PFSK-1 (cell line): ENCODE data around the gene TMEM170B.
A peak's percentile ranks its signal among the peaks of the same experiment; 100 is the strongest.

Experiments used
- FOXP2 ChIP-seq: optimal IDR thresholded peaks from 2 replicates; pipeline ENCODE3; 2011; ENCODE audit warnings: borderline replicate concordance, control low read depth, inconsistent platforms; ENCODE audit not compliant: insufficient read depth; ENCODE audit errors: extremely low read length, extremely low read depth
- POLR2AphosphoS5 ChIP-seq: IDR thresholded peaks from 2 replicates; pipeline ENCODE4 v1.6.1; 2012; ENCODE audit warnings: low read depth, mild to moderate bottlenecking, control low read depth, low read length, moderate library complexity
- SIN3A ChIP-seq: IDR thresholded peaks from 2 replicates; pipeline ENCODE4 v1.6.1; 2012; ENCODE audit warnings: mild to moderate bottlenecking, low read length, moderate library complexity, borderline replicate concordance; ENCODE audit not compliant: insufficient read depth
- TAF1 ChIP-seq: IDR thresholded peaks from 2 replicates; pipeline ENCODE4 v1.6.1; 2012; ENCODE audit warnings: low read length, control low read depth, borderline replicate concordance; ENCODE audit not compliant: insufficient read depth
- TF ChIP-seq, protein P1 (sequence below), 2 experiments: IDR thresholded peaks; 2 replicates each; pipeline versions ENCODE4 v1.6.1 to v1.8.0; 2011 to 2012; ENCODE audit warnings: low read depth in 2 of 2, low read length in 2 of 2, control low read depth in 1 of 2, inconsistent platforms in 1 of 2, mild to moderate bottlenecking in 1 of 2, moderate library complexity in 1 of 2; ENCODE audit not compliant: insufficient read depth in 1 of 2

The TMEM170B gene

DNA sequence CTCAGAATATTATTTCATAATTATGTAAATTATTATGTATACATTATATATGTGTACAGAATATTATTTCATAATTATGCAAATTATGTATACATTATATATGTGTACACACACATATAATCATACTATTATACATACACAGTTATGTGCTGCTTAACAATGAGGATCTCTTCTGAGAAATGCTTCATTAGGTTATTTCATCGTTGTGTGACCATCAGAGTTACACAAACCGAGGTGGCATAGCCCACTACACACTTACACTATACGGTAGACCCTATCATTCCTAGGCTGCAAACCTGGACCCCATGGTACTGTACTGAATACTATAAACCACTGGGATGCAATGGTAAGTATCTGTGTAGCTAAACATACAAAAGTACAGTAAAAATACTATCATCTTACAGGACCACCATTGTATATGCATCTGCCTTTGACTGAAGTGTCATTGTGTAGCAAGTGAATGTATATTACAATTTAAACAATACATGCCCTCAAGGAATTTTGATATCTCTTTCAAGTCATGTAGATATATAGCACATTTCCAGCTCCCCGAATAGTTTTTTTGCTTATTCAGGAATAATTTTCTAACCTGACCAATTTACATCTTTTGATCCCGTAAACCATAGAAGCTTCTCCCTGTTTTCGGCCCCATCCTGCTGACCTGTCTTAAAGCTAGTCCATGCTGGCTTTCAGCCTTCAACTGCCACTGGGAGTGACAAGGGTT, 71.2 kb downstream of the TMEM170B start:
- TF ChIP-seq SIN3A (no peak), POLR2AphosphoS5 (no peak), FOXP2 (no peak), TAF1 (no peak)
- TF ChIP-seq, protein P1, sequence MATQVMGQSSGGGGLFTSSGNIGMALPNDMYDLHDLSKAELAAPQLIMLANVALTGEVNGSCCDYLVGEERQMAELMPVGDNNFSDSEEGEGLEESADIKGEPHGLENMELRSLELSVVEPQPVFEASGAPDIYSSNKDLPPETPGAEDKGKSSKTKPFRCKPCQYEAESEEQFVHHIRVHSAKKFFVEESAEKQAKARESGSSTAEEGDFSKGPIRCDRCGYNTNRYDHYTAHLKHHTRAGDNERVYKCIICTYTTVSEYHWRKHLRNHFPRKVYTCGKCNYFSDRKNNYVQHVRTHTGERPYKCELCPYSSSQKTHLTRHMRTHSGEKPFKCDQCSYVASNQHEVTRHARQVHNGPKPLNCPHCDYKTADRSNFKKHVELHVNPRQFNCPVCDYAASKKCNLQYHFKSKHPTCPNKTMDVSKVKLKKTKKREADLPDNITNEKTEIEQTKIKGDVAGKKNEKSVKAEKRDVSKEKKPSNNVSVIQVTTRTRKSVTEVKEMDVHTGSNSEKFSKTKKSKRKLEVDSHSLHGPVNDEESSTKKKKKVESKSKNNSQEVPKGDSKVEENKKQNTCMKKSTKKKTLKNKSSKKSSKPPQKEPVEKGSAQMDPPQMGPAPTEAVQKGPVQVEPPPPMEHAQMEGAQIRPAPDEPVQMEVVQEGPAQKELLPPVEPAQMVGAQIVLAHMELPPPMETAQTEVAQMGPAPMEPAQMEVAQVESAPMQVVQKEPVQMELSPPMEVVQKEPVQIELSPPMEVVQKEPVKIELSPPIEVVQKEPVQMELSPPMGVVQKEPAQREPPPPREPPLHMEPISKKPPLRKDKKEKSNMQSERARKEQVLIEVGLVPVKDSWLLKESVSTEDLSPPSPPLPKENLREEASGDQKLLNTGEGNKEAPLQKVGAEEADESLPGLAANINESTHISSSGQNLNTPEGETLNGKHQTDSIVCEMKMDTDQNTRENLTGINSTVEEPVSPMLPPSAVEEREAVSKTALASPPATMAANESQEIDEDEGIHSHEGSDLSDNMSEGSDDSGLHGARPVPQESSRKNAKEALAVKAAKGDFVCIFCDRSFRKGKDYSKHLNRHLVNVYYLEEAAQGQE (IDR thresholded peaks at IDR 0.05; ENCODE audit: insufficient read depth in 1 of 2, low read depth in 2 of 2, low read length in 2 of 2) = no peak

DNA sequence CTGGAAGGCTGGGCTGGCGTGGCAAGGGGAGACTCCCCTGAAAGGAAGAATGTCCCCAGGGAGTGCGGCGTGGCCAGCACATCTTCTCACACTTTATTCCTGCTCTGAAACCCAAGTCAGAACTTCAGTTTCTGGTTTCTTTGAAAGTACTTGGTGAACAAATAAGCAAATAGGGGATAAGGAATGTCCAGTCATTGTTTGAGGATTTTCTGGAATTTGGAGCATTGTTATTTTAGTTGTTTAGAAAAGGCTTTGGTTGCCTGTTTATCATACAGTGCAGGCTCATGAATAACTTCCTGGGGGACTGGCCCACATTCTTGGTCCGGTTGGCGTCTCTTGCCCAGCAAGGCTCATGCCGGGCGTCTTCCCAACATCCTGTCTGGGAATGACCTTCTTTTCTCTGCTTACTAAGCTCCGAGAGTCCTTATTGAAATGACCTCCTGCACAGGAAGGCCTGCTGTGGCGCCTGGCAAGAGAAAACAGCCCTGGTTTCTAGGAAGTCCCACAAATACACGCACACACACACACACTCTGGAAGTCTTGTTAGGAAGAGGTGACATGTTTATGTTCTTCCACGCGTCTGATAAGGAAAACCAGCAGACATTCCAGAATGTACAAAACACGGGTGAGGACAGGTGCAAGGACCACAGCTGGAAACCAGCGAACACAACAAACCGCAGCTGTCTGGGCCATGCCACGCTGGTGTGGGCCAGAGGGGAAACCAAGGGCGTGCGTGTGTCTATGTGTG, 71.9 kb downstream of the TMEM170B start:
- TF ChIP-seq FOXP2 = peak; percentile 9
- TF ChIP-seq, protein P1 (IDR thresholded peaks at IDR 0.05; ENCODE audit: insufficient read depth in 1 of 2, low read depth in 2 of 2, low read length in 2 of 2) = peak in 1 of 2 experiments; percentile 38; a peak in 1 of 4 replicates
- no peak for TF ChIP-seq SIN3A
- TF ChIP-seq TAF1 = no peak
- no peak for TF ChIP-seq POLR2AphosphoS5

DNA sequence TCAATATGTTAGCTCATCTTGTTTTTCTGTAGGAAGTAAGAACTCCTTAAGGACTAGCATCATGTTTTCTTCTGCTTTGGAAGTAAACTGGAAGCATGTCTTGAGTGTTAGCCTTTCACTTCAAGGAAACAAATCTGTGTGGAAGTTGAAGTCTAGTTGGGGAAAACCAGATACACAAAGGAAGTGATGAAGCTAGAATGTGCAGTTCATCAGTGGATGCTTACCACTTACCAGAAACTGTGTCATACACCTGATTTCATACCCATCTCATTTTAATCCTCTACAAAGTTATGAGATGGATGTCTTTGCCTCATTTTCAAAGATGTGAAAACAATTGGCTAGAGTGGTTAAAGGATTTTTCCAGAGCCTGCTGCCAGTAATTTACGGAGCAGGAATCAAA, 75.8 kb downstream of the TMEM170B start:
- TF ChIP-seq TAF1 (no peak), FOXP2 (no peak), SIN3A (no peak), POLR2AphosphoS5 (no peak)
- TF ChIP-seq, protein P1 (IDR thresholded peaks at IDR 0.05; ENCODE audit: insufficient read depth in 1 of 2, low read depth in 2 of 2, low read length in 2 of 2) = no peak

DNA sequence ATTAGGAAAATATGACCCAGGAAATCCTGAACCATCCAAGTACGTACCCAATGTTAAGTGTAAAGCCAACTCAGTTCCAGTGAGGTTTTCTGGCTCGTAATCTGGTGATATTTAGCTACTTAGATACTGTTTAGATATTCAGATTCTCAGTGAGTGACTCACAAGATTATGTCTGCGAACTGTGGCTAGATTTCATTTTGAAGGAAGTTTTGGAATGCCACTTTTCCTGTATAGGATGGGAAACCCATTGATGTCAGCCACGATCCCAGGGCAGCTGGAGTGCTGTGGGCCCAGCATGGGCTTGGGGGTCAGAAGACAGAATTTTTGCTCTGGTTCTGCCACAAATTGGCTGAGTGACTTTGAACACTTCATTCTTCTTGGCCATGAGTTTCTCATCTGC, 76.3 kb downstream of the TMEM170B start:
- TF ChIP-seq POLR2AphosphoS5 (no peak), SIN3A (no peak), TAF1 (no peak), FOXP2 (no peak)
- TF ChIP-seq, protein P1 (IDR thresholded peaks at IDR 0.05; ENCODE audit: insufficient read depth in 1 of 2, low read depth in 2 of 2, low read length in 2 of 2) = no peak
